IPS DF 4.7 (cell line): Measurements from ENCODE around the gene LPXN.
A peak's percentile ranks its signal among the peaks of the same experiment; 100 is the strongest.
"Not testable (repeated sequence)": the region's sequence is repeated elsewhere in the genome, so short reads cannot be mapped to it uniquely, and the experiment has no call there.

ENCODE experiments used
- DNase-seq: peaks from one replicate; pipeline ENCODE4 v3.0.0-alpha.2; 2013; ENCODE audit warnings: low spot score; ENCODE audit errors: extremely low read depth

Gene LPXN

GRCh38 chr11:58579192-58580129, 3.8 kb upstream of the LPXN start:
- DNase-seq, result peak; percentile 60

- DNase-seq, result peak; percentile 36
Observed at GRCh38 chr11:58578635-58579191, 3.1 kb upstream of the LPXN start, which contains the start of gene ZFP91. ZFP91 (plus strand) TSS chr11:58579063; CDS start chr11:58579282, 219 bp downstream.

GRCh38 chr11:58578136-58578634, 2.5 kb upstream of the LPXN start:
- peak; percentile 97 for DNase-seq

GRCh38 chr11:58577555-58578135, 2.0 kb upstream of the LPXN start:
- no peak for DNase-seq

- DNase-seq, result no peak
Observed at GRCh38 chr11:58576887-58577471, 1.3 kb upstream of the LPXN start.

- DNase-seq, result no peak
Observed at GRCh38 chr11:58574881-58575280, 775 bp downstream of the LPXN start.

- no peak for DNase-seq
Observed at GRCh38 chr11:58573451-58574104, 2.1 kb downstream of the LPXN start.

GRCh38 chr11:58572906-58573305, 2.8 kb downstream of the LPXN start:
- DNase-seq, result not testable (repeated sequence)

- no peak for DNase-seq
Observed at GRCh38 chr11:58567889-58568512, 7.7 kb downstream of the LPXN start.

- DNase-seq, result no peak
Observed at GRCh38 chr11:58564231-58564630, 11.4 kb downstream of the LPXN start.

GRCh38 chr11:58562375-58562800, 13.3 kb downstream of the LPXN start:
- no peak for DNase-seq

GRCh38 chr11:58561394-58562098, 14.1 kb downstream of the LPXN start:
- no peak for DNase-seq

GRCh38 chr11:58560842-58561241, 14.8 kb downstream of the LPXN start:
- DNase-seq, result no peak

- no peak for DNase-seq
Observed at GRCh38 chr11:58549644-58550043, 26.0 kb downstream of the LPXN start.

GRCh38 chr11:58546841-58547240, 28.8 kb downstream of the LPXN start:
- no peak for DNase-seq

- no peak for DNase-seq
Observed at GRCh38 chr11:58531865-58532341, 43.8 kb downstream of the LPXN start.

- no peak for DNase-seq
Observed at GRCh38 chr11:58530236-58530635, 45.4 kb downstream of the LPXN start.

GRCh38 chr11:58527429-58527828, 48.2 kb downstream of the LPXN start:
- no peak for DNase-seq

- no peak for DNase-seq
Observed at GRCh38 chr11:58526721-58527120, 48.9 kb downstream of the LPXN start.

- no peak for DNase-seq
Observed at GRCh38 chr11:58525037-58525614, 50.5 kb downstream of the LPXN start.
